Posterior vena cava (tissue), 2 donors: ENCODE data around the gene GINS1. TPM values are rescaled to one million over a fixed set of nuclear protein-coding genes. Genes with fewer than 3 reads are reported as not detected.

ENCODE experiments used
- DNase-seq: peaks from one replicate; pipeline ENCODE4 v3.0.0-alpha.2; 2020; ENCODE audit warnings: low spot score
- intact Hi-C, 2 donors: fragments of 100-400 bp; cut with DNase I; formaldehyde crosslinking; loops; one replicate each; pipeline versions ENCODE4 v1.14.1 to v1.14.2; 2022 to 2023
- total RNA-seq, 2 donors: library from RNA; stranded (reverse); fragmentation: NEBNext Ultra II Directional; extraction: Animal tissue kit (Norgen Biotek cat#: 25700); gene quantifications; one replicate each; pipeline ENCODE4 v1.2.1, GENCODE V29; 2021
- donor health status: DM: yes; HTN: yes; CAD: no.
- donor health status: DM: yes; HTN: yes; CAD: no.

Gene GINS1
- total RNA-seq, 2 donors from 2014 or later, result 0.69 to 0.81 TPM

- DNase-seq, result no peak
- intact Hi-C loops, result no loop called here
Observed at GRCh38 chr20:25437153-25437581, 29.7 kb downstream of the GINS1 start.

GRCh38 chr20:25439328-25439727 lies 31.9 kb downstream of the GINS1 start:
- DNase-seq, result no peak
- intact Hi-C loops, result no loop called here

GRCh38 chr20:25444556-25444955 lies 37.1 kb downstream of the GINS1 start:
- peak; percentile 35 for DNase-seq

GRCh38 chr20:25447671-25448070 lies 40.2 kb downstream of the GINS1 start:
- intact Hi-C loops, result no loop called here
- DNase-seq, result peak; percentile 14

More at GRCh38 chr20:25444556-25444955, 37.1 kb downstream of the GINS1 start:
- intact Hi-C loops, result no loop called here

GRCh38 chr20:25452333-25452732 lies 44.9 kb downstream of the GINS1 start:
- intact Hi-C loops, result no loop called here
- no peak for DNase-seq

- intact Hi-C loops, result no loop called here
- no peak for DNase-seq
Observed at GRCh38 chr20:25453035-25453810, 45.8 kb downstream of the GINS1 start.

- intact Hi-C loops, result no loop called here
- DNase-seq, result no peak
Observed at GRCh38 chr20:25454153-25454900, 46.9 kb downstream of the GINS1 start.

GRCh38 chr20:25457886-25458680 lies 50.6 kb downstream of the GINS1 start:
- intact Hi-C loops, result no loop called here
- DNase-seq, result peak; percentile 76

- intact Hi-C loops, result no loop called here
- DNase-seq, result peak; percentile 69
Observed at GRCh38 chr20:25459111-25459830, 51.8 kb downstream of the GINS1 start.

GRCh38 chr20:25459916-25460535 lies 52.6 kb downstream of the GINS1 start:
- intact Hi-C loops, result no loop called here
- no peak for DNase-seq

GRCh38 chr20:25460566-25461280 lies 53.2 kb downstream of the GINS1 start:
- DNase-seq, result peak; percentile 74

GRCh38 chr20:25461281-25461650 lies 53.8 kb downstream of the GINS1 start:
- no peak for DNase-seq
- intact Hi-C loops, result no loop called here

More at GRCh38 chr20:25460566-25461280, 53.2 kb downstream of the GINS1 start:
- intact Hi-C loops, result no loop called here

GRCh38 chr20:25461786-25462545 lies 54.5 kb downstream of the GINS1 start:
- no peak for DNase-seq
- intact Hi-C loops, result no loop called here

GRCh38 chr20:25464501-25465242 lies 57.2 kb downstream of the GINS1 start:
- intact Hi-C loops, result no loop called here

GRCh38 chr20:25465243-25466135 lies 58.0 kb downstream of the GINS1 start:
- intact Hi-C loops, result no loop called here

More at GRCh38 chr20:25464501-25465242, 57.2 kb downstream of the GINS1 start:
- no peak for DNase-seq

GRCh38 chr20:25466846-25467245 lies 59.4 kb downstream of the GINS1 start:
- no peak for DNase-seq
- intact Hi-C loops, result no loop called here

More at GRCh38 chr20:25465243-25466135, 58.0 kb downstream of the GINS1 start:
- no peak for DNase-seq
